ENCODE measurements around the gene C11orf68. TPM values are rescaled to one million over a fixed set of nuclear protein-coding genes. Genes with fewer than 3 reads are reported as not detected.

Gene C11orf68
- total and polyA plus RNA-seq, 2 of the 8 experiments (the other 6 are each of a cell fraction or from before 2014, with no cell fraction given): 24.0 to 51.2 TPM

- no peak overlapping the region for H2BK12ac ChIP-seq (ENCODE audit: low read depth, low read length)
- peaks cover 14% of the 10 kb centered on the region; the same call in 1 of the 2 replicates for H3K23me2 ChIP-seq (ENCODE audit: low read depth, low read length)
- no peaks in the 10 kb centered on the region for H3K27me3 ChIP-seq (replicated peaks in 1 of 4; ENCODE audit: control insufficient read depth in 3 of 4, extremely low read depth in 1 of 4, insufficient read depth in 3 of 4, low read length in 3 of 4)
- ChIA-PET CTCF (ENCODE audit: partially characterized antibody) (interaction anchor here (0.9 to 1.3 kb wide), 4 partner anchors 15 to 74 kb away, joined by 3 read pairs; partner anchors contain the start of gene FIBP), POLR2A (ENCODE audit: partially characterized antibody) (interaction anchor here (0.6 to 1.6 kb wide), 10 partner anchors 9 to 109 kb away, joined by 3 to 5 read pairs (median 3); no protein-coding TSS in a partner anchor)
- H4K91ac ChIP-seq (replicated peaks; ENCODE audit: insufficient read length, low read length): no peak overlapping the region
- H3K4me3 ChIP-seq (ENCODE audit: extremely low read depth in 1 of 4, insufficient read depth in 2 of 4, low read depth in 3 of 4, low read length in 4 of 4): peak overlapping the region; percentile 80 to 92 (median 88)
- H3K9me3 ChIP-seq (ENCODE audit: insufficient read depth in 2 of 2, low read depth in 1 of 2, low read length in 1 of 2): no peaks in the 10 kb centered on the region
- peaks cover 9% of the 10 kb centered on the region for H3K79me1 ChIP-seq (ENCODE audit: low read depth, low read length)
- peaks cover 1 to 11% of the 10 kb centered on the region in 2 experiments for H4K20me1 ChIP-seq (replicated peaks in 1 of 2; ENCODE audit: control insufficient read depth in 1 of 2, insufficient read depth in 2 of 2, low read length in 2 of 2)
- H3K14ac ChIP-seq (ENCODE audit: insufficient read length): no peak overlapping the region
- no peak overlapping the region for H3K56ac ChIP-seq (replicated peaks; ENCODE audit: insufficient read length, low read depth, low read length)
- WGBS, 2 experiments (ENCODE audit: extremely low coverage in 1 of 2, insufficient coverage in 1 of 2, insufficient read length in 1 of 2, insufficient replicate concordance in 2 of 2, low coverage in 1 of 2, low lambda C conversion rate in 2 of 2, missing lambda C conversion rate in 1 of 2): 22% methylated on average over 10 of the region's 13 CpGs; no CpG with 5 or more reads in 1 of the 2 experiments
- peaks cover 11 to 21% of the 10 kb centered on the region in 2 experiments for H3K79me2 ChIP-seq (ENCODE audit: control insufficient read depth in 1 of 2, insufficient read depth in 2 of 2, low read length in 2 of 2)
- no peak overlapping the region for H2AK5ac ChIP-seq (ENCODE audit: low read depth, low read length)
- no peak overlapping the region for H4K8ac ChIP-seq (ENCODE audit: extremely low read depth, insufficient read depth, low read length)
- peaks cover 12 to 29% (median 23%) of the 10 kb centered on the region in 4 experiments for H3K36me3 ChIP-seq (ENCODE audit: control insufficient read depth in 2 of 4, insufficient read depth in 4 of 4, low read length in 3 of 4)
- no peak overlapping the region for H2BK120ac ChIP-seq (replicated peaks; ENCODE audit: low read depth, low read length)
- H4K5ac ChIP-seq (ENCODE audit: insufficient read length, low read depth, low read length): no peak overlapping the region
- no peak overlapping the region for H2BK15ac ChIP-seq (ENCODE audit: low read length)
- no peak overlapping the region for H3K23ac ChIP-seq (ENCODE audit: insufficient read length)
- H2BK20ac ChIP-seq (ENCODE audit: low read length): no peak overlapping the region
- no peak for FAIRE-seq
- H2AFZ ChIP-seq (ENCODE audit: low read length): no peak overlapping the region
- peak overlapping the region; percentile 66 to 71 for H3K4me2 ChIP-seq (ENCODE audit: insufficient read depth in 1 of 2, low read depth in 2 of 2, low read length in 2 of 2)
- no peak overlapping the region for H3K27ac ChIP-seq (ENCODE audit: low read depth, low read length)
- H2BK5ac ChIP-seq (ENCODE audit: low read depth, low read length): no peak overlapping the region
- peak overlapping the region; percentile 9 to 88 (median 86) for H3K9ac ChIP-seq (replicated peaks in 1 of 4; ENCODE audit: extremely low read depth in 1 of 4, low read depth in 3 of 4, low read length in 3 of 4)
- H3K18ac ChIP-seq (ENCODE audit: extremely low read depth, low read length): no peak overlapping the region
- no peak for DNase-seq (ENCODE audit: low read depth in 1 of 2, low spot score in 2 of 2)
- peaks cover 0 to 14% (median 3%) of the 10 kb centered on the region in 4 experiments; a peak in 5 of 7 replicates for H3K4me1 ChIP-seq (replicated peaks in 1 of 4; ENCODE audit: control insufficient read depth in 3 of 4, insufficient read depth in 4 of 4, low read length in 3 of 4)
- H3K4ac ChIP-seq (replicated peaks; ENCODE audit: insufficient read length, low read depth, low read length): no peak overlapping the region
- TF ChIP-seq ZNF274 (IDR thresholded peaks at IDR 0.05; ENCODE audit: borderline replicate concordance, extremely low read depth, low read length): no peak
Measured at GRCh38 chr11:65962141-65962564, 43.3 kb upstream of the C11orf68 start.
